PC-9 (cell line): ENCODE data around the gene SIDT1. TPM values are rescaled to one million over a fixed set of nuclear protein-coding genes. Genes with fewer than 3 reads are reported as not detected.
A peak's percentile ranks its signal among the peaks of the same experiment; 100 is the strongest.

Experiments
- BruUV-seq: library from RNA; stranded (reverse); fragments of 400-500 nt; replicated peaks from 2 replicates; lab custom pipeline; 2021; lab: Mats Ljungman, UMichigan
- CTCF ChIA-PET: fragments of 300-600 bp; sonication (Branson Sonifier 250); formaldehyde crosslinking; loops from one replicate; lab custom pipeline; 2022; ENCODE audit warnings: antibody characterized with exemption; lab: Charles Lee
- POLR2A ChIA-PET: fragments of 300-600 bp; sonication (Branson Sonifier 250); formaldehyde crosslinking; loops from one replicate; lab custom pipeline; 2022; ENCODE audit warnings: antibody characterized with exemption; ENCODE audit not compliant: unreplicated experiment; lab: Charles Lee
- DNase-seq, 2 experiments: peaks; one replicate each; pipeline versions ENCODE4 v3.0.0 to v3.0.0-alpha.2; 2015 to 2022; ENCODE audit warnings: mixed read lengths in 1 of 2
- H2AFZ ChIP-seq: fragments of 200-600 bp; sonication (generic); 2 replicates; pipeline ENCODE4 v1.8.1; 2017; ENCODE audit warnings: antibody characterized with exemption
- H3F3A ChIP-seq: fragments of 200-600 bp; sonication (generic); 2 replicates; pipeline ENCODE4 v1.8.1; 2017; ENCODE audit warnings: antibody characterized with exemption, mild to moderate bottlenecking, low read depth; ENCODE audit not compliant: insufficient read depth
- H3K27ac ChIP-seq: fragments of 200-600 bp; sonication (generic); 2 replicates; pipeline ENCODE4 v1.6.1; 2016; ENCODE audit warnings: mixed run types
- H3K27me3 ChIP-seq: fragments of 200-600 bp; sonication (generic); 2 replicates; pipeline ENCODE4 v1.6.1; 2016; ENCODE audit warnings: low read depth, mixed run types; ENCODE audit not compliant: insufficient read depth
- H3K36me3 ChIP-seq: fragments of 200-600 bp; sonication (generic); 2 replicates; pipeline ENCODE4 v1.6.1; 2016; ENCODE audit warnings: low read depth, mixed run types
- H3K4me1 ChIP-seq: fragments of 200-600 bp; sonication (generic); replicated peaks from 2 replicates; pipeline ENCODE4 v1.6.1; 2016; ENCODE audit warnings: mixed run types; ENCODE audit not compliant: insufficient read depth
- H3K4me2 ChIP-seq: fragments of 200-600 bp; sonication (generic); 2 replicates; pipeline ENCODE4 v1.6.1; 2017; ENCODE audit warnings: mixed run types
- H3K4me3 ChIP-seq: fragments of 200-600 bp; sonication (generic); 2 replicates; pipeline ENCODE4 v1.6.1; 2016; ENCODE audit warnings: mixed run types
- H3K79me2 ChIP-seq: fragments of 200-600 bp; sonication (generic); 2 replicates; pipeline ENCODE4 v1.6.1; 2017; ENCODE audit warnings: low read depth, mixed run types
- H3K9me2 ChIP-seq: fragments of 200-600 bp; sonication (generic); 2 replicates; pipeline ENCODE4 v1.8.1; 2017; ENCODE audit warnings: mild to moderate bottlenecking; ENCODE audit not compliant: insufficient read depth
- H3K9me3 ChIP-seq: fragments of 200-600 bp; sonication (generic); 2 replicates; pipeline ENCODE4 v1.8.1; 2016; ENCODE audit warnings: low read depth; ENCODE audit not compliant: insufficient read depth
- H4K20me1 ChIP-seq: fragments of 200-600 bp; sonication (generic); 2 replicates; pipeline ENCODE4 v1.8.1; 2017; ENCODE audit not compliant: insufficient read depth
- EZH2 ChIP-seq: fragments of 200-600 bp; sonication (generic); IDR thresholded peaks from 2 replicates; pipeline ENCODE4 v1.8.0; 2017; ENCODE audit warnings: antibody characterized with exemption, low read depth
- intact Hi-C: fragments of 100-400 bp; cut with micrococcal nuclease; formaldehyde crosslinking; loops from one replicate; pipeline ENCODE4 v1.10.0; 2022; ENCODE audit not compliant: unreplicated experiment
- total RNA-seq: library from RNA; stranded (reverse); gene quantifications from 2 replicates; pipeline ENCODE4 v1.2.3, GENCODE V29; 2021
- TF ChIP-seq, protein P1 (sequence below): fragments of 200-600 bp; sonication (generic); conservative IDR thresholded peaks from 2 replicates; pipeline ENCODE4 v1.6.1; 2017; ENCODE audit warnings: mixed run types, antibody characterized with exemption, mild to moderate bottlenecking, moderate library complexity

SIDT1 gene
- total RNA-seq, 1 experiment from 2014 or later, result 1.2 TPM

DNA sequence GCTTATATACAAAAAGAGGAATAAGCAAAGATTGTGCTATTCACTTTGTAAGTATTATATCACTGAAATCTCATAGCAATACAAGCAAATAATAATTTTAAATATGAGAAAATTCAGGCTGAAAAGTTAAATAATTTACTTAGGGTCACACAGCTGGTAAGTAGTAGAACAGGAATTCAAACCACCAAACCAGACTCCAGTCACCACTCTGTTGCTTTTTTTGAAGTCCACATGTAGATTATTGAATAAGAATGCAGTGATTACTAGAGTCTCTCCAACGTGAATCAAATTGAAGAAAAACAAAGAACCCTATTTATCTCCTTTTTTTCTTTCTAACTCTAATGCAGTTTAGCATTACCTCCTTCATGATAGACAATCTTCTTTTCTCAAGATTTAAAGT lies 33.3 kb upstream of the SIDT1 start:
- no TSS peak for BruUV-seq
- Histone ChIP-seq H3K4me3 (no peak overlapping the region), H3K79me2 (no peaks in the 10 kb centered on the region), H3K9me2 (0 out of 2 replicates have a peak, but pooled peaks cover 3% of the 10 kb centered on the region), H3F3A (peaks cover 14% of the 10 kb centered on the region; the same call in 1 of the 2 replicates), H2AFZ (no peak overlapping the region), H4K20me1 (no peaks in the 10 kb centered on the region), H3K36me3 (peaks cover 14% of the 10 kb centered on the region; the same call in 1 of the 2 replicates), H3K27ac (peak overlapping the region; percentile 36), H3K4me2 (peak overlapping the region; percentile 10; the same call in 1 of the 2 replicates), H3K9me3 (no peaks in the 10 kb centered on the region), H3K4me1 (peaks cover 7% of the 10 kb centered on the region), H3K27me3 (no peaks in the 10 kb centered on the region)
- intact Hi-C loops, result loop anchor here (2.0 to 10.0 kb wide), 3 partner anchors 16 to 196 kb away; partner anchors contain the start of genes SPICE1 and USF3
- no peak for TF ChIP-seq EZH2
- TF ChIP-seq, protein P1, sequence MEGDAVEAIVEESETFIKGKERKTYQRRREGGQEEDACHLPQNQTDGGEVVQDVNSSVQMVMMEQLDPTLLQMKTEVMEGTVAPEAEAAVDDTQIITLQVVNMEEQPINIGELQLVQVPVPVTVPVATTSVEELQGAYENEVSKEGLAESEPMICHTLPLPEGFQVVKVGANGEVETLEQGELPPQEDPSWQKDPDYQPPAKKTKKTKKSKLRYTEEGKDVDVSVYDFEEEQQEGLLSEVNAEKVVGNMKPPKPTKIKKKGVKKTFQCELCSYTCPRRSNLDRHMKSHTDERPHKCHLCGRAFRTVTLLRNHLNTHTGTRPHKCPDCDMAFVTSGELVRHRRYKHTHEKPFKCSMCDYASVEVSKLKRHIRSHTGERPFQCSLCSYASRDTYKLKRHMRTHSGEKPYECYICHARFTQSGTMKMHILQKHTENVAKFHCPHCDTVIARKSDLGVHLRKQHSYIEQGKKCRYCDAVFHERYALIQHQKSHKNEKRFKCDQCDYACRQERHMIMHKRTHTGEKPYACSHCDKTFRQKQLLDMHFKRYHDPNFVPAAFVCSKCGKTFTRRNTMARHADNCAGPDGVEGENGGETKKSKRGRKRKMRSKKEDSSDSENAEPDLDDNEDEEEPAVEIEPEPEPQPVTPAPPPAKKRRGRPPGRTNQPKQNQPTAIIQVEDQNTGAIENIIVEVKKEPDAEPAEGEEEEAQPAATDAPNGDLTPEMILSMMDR, result no peak
- CTCF ChIA-PET, result interaction anchor here (0.8 to 1.4 kb wide), 3 partner anchors 16 to 48 kb away, joined by 3 read pairs; partner anchors contain the start of gene SPICE1
- DNase-seq, result no peak
- POLR2A ChIA-PET, result interaction anchor here (0.5 to 1.0 kb wide), 4 partner anchors 37 to 244 kb away, joined by 3 to 9 read pairs (median 7); no protein-coding TSS in a partner anchor

DNA sequence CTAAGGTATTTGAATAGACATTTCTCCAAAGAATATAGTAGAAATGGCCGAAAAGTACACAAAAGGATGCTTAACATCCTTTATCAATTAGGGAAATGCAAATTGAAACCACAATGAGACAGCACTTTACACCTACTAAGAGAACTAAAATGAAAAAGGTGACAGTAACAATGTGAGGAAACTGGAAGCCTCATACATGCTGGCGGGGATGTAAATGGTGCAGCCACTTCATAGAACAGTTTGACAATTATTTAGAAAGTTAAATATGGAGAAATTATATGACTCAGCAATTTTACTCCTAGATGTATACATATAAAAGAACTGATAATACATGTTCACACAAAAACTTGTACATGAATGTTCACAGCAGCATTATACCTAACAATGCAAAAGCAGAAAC lies 30.8 kb upstream of the SIDT1 start:
- Histone ChIP-seq H3K9me2 (0 out of 2 replicates have a peak, but pooled peaks cover 3% of the 10 kb centered on the region), H3F3A (peaks cover 9% of the 10 kb centered on the region; the same call in 1 of the 2 replicates), H3K4me2 (no peak overlapping the region), H3K27me3 (no peaks in the 10 kb centered on the region), H3K79me2 (no peaks in the 10 kb centered on the region), H3K9me3 (no peaks in the 10 kb centered on the region), H3K4me1 (peaks cover 7% of the 10 kb centered on the region), H2AFZ (no peak overlapping the region), H4K20me1 (no peaks in the 10 kb centered on the region), H3K4me3 (no peak overlapping the region), H3K36me3 (peaks cover 20% of the 10 kb centered on the region; the same call in 1 of the 2 replicates), H3K27ac (no peak overlapping the region)
- no peak for TF ChIP-seq EZH2
- TF ChIP-seq, protein P1, result no peak
- BruUV-seq, result no TSS peak
- ChIA-PET CTCF (no interaction called here), POLR2A (interaction anchor here (0.9 kb wide), 1 partner anchor 13 kb away, joined by 12 read pairs; no protein-coding TSS in a partner anchor)
- DNase-seq, result no peak
- intact Hi-C loops, result no loop called here

DNA sequence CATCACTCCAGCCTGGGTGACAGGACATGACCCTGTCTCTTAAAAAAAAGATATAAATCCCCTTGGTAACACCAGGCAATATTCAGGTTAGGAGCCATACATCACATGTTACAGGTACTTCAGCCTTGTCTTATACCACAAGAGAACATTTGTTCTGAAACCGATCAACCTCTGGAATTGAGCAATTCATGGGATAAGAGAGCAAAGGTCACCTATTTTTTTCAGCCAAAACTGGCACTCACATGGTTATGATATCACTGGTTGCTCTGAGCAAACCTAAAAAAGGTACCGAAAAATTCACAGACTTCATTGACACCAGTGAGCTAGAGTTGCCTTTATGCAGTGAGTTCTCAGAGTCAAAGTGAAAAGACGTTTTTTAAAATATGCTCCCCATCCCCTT lies 26.5 kb upstream of the SIDT1 start:
- Histone ChIP-seq H3K9me3 (no peaks in the 10 kb centered on the region), H3K4me2 (no peak overlapping the region), H3K9me2 (no peaks in the 10 kb centered on the region), H3K4me3 (no peak overlapping the region), H3K79me2 (peaks cover 35% of the 10 kb centered on the region), H3F3A (no peaks in the 10 kb centered on the region), H3K27me3 (no peaks in the 10 kb centered on the region), H2AFZ (no peak overlapping the region), H3K27ac (no peak overlapping the region), H4K20me1 (no peaks in the 10 kb centered on the region; the same call in 1 of the 2 replicates), H3K4me1 (no peaks in the 10 kb centered on the region), H3K36me3 (peaks cover 11% of the 10 kb centered on the region; the same call in 1 of the 2 replicates)
- DNase-seq, result no peak
- CTCF ChIA-PET, result no interaction called here
- no TSS peak for BruUV-seq
- TF ChIP-seq, protein P1, result no peak
- no peak for TF ChIP-seq EZH2
- intact Hi-C loops, result no loop called here
- POLR2A ChIA-PET, result interaction anchor here (0.5 to 0.6 kb wide), 2 partner anchors 20 to 522 kb away, joined by 4 to 8 read pairs; no protein-coding TSS in a partner anchor
